ENCODE results near the gene RGS17.

RGS17 gene

DNA sequence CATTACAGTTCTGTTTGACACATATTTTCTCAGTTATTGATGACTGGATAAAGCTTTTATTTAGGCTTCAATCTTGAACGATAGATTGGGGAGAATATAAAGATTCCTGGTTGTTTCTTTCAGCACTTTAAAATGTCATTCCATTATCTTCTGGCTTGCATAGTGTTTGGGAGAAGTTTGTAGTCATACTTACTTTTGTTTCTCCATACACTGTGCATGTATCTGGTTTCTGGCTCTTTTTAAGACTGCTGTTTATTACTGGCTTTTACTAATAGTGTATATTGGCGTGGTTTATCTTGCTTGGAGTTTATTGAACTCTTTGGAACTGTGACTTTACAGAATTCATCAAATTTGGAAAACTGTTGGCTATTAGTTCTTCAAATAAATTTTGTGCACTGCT, 49.2 kb downstream of the RGS17 start:
- no peak for DNase-seq

DNA sequence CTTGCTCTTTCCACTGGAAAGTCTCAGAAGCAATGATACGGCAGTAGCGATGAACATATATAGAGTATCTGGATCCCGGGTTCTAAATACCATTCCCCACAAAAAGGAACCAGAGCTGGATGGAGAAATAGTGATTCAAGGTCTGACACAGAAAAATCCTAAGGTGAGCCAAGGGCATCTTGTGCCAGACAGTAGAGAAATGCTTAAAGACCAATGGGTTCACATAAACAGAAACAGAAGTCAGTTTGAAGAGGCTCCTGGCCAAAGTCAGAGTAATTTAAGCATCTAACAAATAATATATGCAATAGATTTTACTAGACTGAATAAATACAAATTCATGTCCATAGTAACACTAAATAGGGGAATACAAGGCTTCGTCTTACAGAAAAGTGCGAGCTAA, 54.7 kb downstream of the RGS17 start:
- DNase-seq: no peak

DNA sequence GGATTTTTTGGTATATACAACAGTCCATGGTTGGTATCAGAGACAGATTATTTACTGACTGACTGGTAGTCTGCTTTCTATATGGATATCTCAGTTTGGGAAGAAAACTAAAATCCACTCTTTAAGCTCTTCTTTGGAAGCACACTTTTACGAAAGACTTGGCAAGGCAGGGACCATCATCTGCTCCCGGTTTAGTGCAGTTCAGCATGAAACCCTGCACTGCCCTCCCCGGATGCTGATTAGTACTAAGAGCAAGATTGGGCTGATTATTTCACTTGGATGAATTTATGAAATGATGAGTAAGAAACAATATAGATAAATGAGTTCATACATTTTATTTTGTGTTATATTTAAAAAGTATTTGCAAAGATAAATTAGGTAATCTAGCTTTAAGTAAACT, 56.3 kb downstream of the RGS17 start:
- no peak for DNase-seq

DNA sequence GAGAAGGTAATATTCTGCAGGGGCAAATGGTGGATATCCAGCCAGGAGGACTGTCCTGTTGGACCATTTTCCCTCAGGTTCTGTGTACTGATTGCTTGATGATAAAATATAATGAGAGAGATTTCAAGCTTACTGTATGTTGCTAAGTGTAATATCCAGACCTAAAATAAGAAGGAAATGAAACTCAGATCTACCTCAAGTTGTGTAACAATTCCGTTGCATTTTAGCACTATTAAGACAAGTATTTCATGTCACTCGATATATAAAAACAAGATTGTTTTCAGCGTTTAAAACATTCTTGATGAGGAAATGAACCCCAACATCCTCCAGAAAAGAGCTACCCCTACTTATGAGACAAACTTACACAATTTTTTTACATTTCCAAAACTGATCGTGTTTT, 57.2 kb downstream of the RGS17 start:
- no peak for DNase-seq

DNA sequence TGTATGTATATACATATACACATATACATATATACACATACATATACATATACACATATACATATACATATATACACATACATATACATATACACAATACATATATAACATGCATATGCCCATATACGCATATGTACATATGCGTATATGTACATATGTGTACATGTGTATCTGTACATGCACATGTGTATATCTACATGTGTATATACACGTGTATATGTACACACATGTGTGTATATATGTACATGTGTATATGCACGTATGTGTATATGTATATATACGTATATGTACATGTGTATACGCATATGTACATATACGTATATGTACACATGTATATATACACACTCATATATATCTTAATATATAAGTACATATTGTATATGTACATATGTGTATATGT, 60.3 kb downstream of the RGS17 start:
- no peak for DNase-seq

DNA sequence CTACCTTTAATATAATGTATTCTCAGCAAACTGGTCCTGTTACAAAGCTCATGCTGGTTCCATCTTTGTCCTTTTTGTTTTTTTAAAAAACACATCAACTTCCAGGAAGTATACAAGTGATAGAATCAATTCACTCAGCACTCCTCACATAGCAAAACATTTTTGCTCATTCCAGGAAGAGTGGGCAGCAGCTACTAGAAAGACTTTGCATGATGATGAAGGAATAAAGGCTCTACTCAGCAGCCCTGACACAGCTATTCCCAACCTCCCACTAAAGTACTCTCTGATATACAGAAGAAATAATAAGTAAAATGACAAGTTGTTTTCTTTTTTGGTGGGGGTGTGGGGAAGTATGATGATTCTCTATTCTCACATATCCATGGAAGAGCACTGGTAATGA, 61.2 kb downstream of the RGS17 start:
- no peak for DNase-seq

DNA sequence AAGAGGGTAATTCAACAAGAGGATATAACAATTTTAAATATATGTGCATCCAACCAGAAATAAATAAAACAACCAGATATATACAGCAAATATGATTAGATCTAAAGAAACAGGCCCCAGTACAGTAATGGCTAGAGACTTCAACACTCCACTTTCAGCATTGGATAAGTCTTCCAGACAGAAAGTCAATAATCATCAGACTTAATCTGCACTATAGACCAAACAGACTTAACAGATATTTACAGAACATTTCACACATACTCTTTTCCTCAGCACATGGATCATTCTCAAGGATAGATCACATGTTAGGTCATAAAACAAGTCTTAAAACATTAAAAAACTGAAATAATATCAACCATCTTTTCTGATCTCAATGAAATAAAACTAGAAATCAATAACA, 65.9 kb downstream of the RGS17 start:
- no peak for DNase-seq

DNA sequence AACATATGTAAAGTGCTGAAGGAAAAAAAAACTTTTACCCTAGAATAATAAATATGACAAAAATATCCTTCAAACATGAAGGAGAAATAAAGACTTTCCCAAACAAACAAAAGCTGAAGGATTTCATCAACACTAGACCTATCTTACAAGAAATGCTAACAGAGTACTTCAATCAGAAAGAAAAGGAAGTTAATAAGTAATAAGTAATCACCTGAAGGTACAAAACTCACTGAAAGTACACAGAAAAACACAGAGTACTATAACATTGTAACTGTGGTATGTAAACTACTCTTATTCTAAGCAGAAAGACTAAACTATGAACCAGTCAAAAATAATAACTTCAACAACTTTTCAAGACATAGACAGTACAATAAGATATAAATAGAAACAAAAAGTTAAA, 67.1 kb downstream of the RGS17 start:
- DNase-seq: no peak

DNA sequence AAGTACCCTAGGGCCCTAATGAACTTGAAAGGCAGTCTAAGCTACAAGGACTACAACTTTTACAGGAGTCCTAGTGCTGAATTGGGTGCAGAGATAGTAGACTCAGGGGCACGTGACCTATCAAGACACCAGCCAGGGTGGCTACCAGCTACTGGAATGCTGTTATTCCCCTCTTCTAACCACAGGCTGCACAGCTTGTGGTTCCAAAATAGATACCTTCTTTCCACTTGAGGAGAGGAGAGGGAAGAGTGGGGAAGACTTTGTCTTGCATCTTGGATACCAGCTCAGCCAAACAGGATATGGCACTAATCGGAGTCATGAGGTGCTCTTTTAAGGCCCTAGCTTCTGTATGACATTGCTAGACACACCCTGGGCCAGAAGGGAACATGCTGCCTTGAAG, 68.6 kb downstream of the RGS17 start:
- no peak for DNase-seq

DNA sequence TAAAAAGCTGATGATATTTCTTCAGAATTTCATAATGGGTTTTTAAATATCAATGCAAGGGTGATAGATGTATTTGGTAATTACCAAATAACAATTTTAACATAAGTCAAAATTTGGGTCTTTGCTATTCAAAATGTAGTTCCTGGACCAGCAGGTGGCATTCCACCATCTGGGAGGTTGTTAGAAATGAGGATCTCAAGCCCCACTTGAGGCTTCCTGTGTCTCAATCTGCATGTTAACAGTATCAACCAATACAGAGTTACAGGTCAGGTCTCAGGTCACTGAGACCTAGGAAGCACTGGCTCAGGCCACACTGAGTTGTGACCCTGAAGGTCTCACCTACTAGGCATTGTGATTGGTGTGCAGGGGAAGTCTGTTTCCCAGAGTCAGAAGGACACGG, 71.3 kb downstream of the RGS17 start:
- no peak for DNase-seq

DNA sequence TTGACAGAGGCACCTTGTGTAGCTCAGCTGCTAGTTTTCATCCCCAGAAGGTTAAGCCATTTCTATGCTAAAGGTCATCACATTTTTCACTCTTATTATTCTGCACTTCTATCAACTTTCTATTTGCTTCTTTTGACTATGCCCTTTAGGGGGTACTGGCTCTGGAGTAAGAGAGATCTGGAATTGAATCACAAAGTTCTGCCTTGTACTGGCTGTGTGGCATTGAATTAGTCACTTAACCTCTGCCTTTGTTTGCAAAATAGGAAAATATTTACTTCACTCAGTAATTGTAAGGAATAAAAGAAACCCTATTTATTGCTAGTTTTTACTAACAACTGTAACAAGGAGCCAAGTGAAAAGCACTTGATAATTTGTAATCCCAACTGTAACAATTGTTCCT, 71.8 kb downstream of the RGS17 start:
- no peak for DNase-seq

DNA sequence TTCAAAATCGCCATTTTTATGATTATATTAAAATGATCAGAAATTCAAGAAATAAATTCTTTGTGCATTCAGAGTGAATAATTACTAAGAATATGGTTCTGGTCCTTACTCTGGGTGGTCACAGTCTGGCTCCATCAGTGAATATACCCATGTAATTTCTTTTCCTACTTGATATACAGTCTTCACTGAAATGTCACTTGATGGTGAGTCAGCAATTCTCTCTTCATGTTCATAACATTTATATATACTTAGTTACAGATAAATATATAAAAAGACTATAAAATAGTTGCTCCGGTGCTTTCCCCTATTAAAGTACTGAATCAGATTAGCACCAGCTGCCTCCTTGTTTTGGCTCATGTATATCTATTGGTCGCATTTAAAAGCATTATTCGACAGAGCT, 72.2 kb downstream of the RGS17 start:
- no peak for DNase-seq

DNA sequence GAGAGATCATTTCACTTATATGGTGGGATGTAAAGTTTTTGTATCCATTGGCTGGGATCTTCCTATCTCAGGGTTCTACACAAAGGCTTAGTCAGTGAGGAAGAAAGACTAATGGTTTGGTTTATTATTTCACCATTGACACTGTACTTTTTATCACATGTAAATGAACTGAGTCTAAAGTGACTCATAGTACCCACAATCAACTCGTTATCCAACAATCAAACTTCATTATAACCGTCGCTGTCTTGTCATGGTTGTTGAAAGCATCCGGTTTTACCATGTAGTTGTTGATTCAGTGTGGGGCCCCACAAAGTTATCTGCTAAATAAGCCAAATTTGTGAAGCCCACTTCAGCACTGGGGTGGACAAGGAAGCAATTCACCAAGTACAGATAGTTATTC, 72.8 kb downstream of the RGS17 start:
- no peak for DNase-seq

DNA sequence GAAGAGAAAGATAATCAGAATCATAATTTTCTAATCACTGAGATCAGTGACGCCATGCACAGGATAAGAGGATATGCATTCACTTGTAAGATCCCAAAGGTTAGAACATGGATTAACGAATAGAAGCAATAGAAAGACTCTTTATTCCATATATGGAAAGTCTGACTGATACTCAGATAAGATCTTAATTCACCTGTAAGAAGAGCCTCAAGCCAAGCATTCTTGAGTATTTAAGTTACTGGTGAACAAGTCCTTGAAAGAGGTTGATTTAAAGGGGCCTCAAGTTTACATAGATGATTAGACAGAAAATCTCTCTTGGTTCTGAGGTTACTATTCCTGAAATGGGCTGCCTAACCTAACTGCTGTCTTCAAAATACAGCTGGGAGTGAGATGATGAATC, 74.8 kb downstream of the RGS17 start:
- no peak for DNase-seq

DNA sequence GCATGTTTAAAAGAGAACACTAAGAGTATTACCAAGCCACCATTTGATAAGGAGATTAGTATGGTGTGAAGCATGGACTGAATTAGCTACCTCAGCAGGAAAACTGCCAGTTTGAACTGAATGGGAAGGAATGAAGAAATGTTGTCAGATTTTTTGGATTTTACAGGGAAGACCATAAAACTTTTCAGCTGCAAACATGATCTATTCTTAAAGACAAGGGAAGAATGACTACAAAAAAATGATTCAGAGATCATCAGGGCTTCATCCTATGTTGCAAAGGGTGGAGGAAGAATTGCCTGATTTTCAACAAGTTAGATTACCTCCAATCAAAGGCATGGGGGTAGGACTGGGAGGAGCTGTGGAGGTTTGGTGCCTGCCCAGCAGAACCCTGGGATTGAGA, 79.3 kb downstream of the RGS17 start:
- no peak for DNase-seq

DNA sequence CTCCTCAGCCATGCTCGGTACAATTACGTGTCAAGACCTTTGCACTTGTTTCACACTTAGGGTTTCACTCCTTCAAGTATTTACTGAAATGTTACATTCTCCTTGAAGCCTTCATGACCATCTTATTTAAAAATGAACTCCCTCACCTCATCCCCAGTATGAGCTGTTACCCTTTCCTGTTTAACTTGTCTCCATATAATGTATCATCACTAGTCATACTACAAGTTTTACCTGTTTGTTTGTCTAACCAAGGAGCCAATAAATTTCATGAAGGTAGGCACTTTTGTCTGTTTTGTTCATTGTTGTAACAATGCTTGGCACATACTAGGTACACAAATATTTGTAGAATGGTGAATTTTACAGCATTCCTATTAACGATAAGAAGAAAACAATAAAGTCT, 82.5 kb downstream of the RGS17 start:
- no peak for DNase-seq

DNA sequence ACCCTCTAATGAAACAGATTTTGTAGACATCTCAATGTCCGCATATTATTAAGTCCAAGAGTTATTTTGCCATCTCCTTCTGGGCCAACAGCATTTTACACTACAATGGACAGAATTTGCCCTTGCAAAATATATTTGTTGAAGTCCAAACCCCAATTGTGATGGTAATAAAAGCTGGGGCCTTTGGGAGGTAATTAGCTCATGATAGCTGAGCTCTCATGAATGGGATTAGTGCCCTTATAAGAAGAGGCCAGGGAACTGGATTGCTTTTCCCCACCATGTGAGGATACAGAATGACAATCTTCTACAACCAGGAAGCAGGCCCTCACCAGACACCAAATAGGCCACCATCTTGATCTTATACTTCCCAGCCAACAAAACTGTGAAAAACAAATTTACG, 83.7 kb downstream of the RGS17 start:
- DNase-seq: no peak

DNA sequence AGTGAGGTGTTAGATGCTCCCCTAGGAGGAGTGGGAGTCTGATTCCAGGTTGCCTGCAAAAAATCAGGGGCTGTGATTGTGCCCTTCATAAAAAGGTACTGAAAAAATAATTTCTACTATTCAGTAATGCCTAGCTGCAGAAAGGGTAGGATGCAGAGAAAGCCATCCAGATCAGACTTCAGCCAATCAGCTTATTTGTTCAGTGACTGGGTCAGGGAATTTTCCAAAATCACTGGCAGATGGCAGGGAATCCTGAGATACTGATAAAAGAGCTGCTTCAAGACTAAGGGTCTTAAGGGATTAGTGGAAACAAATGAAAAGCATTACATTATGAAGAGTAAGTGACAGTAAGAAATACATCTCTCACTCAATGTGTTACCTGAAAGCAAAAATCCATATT, 85.8 kb downstream of the RGS17 start:
- no peak for DNase-seq

DNA sequence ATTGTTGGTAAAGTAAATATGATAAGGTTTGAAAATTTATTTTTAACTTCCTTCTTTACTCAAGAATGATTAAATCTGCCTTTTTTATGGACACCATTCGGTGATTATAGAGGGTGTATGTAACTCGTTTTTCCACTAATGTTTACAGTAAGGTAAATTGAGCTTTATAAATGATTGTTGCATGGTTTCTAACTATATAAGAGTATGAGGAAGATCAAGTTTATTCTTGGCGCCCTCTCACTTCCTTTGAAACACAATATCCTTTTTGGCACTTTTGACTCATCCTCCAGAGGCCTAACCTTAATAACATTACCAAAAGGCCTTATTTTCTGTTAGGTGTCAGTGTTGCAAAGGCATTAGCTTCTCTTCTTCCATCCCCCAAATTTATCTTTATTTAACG, 86.8 kb downstream of the RGS17 start:
- no peak for DNase-seq

DNA sequence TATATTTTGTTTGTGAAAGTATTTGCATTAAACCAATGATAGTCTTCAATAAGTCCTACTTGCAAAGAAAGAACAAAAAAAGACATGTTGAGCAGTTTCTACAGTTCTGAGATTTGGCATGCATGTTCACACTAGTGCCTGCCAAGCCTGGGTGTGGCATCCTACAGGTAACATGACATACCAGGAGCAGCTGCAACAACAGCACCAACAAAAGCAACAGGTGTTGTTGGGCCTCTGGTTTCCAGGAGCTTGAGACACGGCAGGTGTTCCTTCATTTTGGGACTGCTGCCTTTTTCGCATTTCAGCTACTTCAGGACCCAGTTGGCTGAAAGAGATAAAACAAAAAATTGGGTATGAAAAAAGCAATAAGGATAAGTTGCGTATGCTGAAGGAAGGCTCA, 87.4 kb downstream of the RGS17 start:
- peak; percentile 51 for DNase-seq

DNA sequence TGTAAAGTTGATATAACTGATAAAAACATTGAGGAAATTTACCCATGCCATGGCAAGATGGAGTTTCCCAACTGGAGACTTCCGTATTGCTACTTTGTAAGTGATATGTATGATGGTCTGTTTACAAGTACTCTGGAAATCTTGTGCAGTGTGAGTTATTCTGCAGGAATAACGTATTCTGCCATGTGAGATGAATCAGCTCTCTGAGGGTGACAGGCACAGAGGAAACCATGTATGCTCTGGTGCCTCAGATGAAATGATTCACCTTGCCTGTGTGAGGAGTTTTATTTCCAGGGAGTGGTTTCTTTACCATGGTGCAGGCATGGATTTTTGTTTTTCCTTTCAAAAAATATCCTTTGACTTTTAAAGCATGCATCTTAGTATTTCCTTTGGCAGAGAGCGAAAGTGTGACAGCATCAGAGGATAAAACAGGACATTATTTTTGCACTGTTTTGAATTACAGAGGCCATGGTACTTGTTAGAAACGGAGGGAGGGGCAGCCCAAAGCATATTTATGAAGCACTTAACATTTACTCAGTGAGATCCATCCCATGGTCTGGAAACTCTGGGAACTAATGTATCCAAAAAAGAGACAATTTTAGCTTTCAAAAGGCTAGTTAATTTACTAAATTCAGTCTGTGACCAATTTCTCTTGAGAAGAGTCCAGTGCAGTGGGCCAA, 92.6 kb downstream of the RGS17 start:
- no peak for DNase-seq

DNA sequence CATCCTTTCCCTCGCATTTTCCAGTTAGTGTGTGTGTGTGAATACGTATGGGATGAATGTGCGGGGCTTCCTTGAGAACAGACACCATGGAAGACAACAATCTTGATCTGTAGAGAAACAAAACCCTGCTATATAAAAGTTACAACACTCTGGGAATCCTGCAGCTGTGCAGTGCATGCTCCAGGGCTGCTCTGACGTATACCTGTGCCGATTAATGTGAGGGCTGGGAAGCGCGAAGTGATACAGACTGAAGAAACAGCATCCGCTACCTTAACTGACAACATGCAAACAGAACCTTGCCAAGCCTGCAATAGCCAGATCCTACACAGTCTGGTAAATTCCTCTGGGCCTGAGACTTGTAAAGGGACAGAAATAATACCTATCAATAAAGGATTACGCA, 96.9 kb downstream of the RGS17 start:
- no peak for DNase-seq

DNA sequence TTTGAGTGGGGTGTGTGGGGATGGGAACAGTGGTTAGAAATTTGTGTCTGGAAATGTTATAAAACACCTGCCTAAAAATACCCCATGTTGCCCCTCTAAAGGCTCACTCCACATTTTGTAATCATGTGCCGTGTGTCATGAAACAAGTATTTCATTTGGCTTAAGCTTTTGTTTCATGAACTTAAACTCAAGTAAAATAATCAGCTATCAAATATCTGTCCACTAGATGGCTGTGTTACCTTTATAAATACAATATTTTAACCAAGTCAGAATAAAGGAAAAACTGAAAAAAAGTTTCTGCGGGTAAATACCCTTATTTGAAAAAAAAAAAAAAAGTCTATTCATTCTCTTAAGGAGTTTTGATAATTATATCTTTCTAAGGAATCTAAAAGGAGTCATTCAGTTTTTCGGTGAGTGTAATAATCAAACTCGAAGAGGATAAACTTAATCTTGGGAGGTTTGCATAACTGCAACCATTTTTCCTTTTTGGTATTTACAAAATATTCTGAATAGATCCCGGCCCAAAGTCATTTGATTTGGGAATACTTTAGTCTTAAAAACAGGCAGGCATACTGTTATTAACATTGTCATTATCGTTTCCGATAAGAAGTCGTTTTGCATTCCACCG, 98.7 kb downstream of the RGS17 start:
- DNase-seq: no peak

DNA sequence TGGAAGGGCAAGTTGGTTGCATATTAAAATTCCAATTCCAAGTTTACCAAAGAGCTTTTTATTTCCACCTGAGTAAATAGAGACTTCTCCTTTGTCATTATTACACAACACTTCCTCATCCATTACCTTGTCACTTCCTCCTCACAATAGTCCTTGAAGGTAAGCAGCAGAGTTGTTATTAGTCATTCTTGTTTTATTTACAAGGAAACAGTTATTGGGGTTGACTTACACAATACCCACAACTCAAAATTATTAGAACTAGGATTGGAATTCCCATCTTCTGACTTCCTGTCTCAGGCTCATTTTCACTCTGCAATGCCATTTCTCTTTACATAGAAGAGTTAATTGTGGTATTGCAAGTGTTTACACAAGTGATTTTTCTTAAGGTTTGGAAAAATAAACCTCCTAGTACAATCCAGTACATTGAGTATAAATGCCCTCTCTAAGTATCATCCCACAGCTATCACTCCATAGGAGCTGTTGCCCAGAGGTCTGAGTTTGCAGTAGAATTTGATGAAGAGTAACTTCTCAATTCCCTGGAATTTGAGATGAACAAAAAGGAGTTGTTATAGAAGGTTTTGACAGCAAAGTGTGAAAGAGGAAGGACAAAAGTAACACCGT, 99.6 kb downstream of the RGS17 start:
- no peak for DNase-seq

DNA sequence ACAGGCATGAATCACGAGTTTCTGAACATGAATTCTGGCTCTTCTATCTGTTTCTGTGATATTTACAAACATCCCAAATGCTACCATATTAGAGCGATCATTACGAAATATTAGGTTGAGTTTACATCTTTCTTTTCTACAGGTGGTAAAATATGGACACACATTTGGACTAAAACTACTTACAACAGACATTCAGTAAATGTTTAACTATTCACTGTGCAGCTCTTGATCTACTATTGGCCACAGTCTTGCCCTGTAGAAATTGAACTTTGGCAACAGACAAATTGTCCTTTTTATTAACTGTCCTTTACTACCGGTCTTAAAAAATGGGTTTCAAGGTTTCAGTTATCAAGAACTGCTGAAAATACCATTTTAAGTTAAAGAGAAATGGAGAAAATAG, 102.1 kb downstream of the RGS17 start:
- DNase-seq: no peak
